Activated CD4-positive, CD25-positive, alpha-beta regulatory T cell treated with anti-CD3 and anti-CD28 coated beads, Interleukin-2, amount 50 U/mL, for 24 hours (primary cell): Measurements from ENCODE around the gene WDFY4.
A peak's percentile ranks its signal among the peaks of the same experiment; 100 is the strongest.
"Not testable (repeated sequence)": the region's sequence is repeated elsewhere in the genome, so short reads cannot be mapped to it uniquely, and the experiment has no call there.

ENCODE experiments used
- ATAC-seq, 2 donors: fragments of 150-1000 bp; cut with Tn5 transposase; one replicate each; pipeline ENCODE4 v1.10.0; 2021; ENCODE audit warnings: mild to moderate bottlenecking in 1 of 2, moderate library complexity in 1 of 2

WDFY4 gene

GRCh38 chr10:48684792-48685623 is at the start of gene WDFY4:
Gene WDFY4 (plus strand): TSS chr10:48684873. CDS start chr10:48709733, 24,860 bp downstream.
- ATAC-seq = peak; percentile 26 to 51

- ATAC-seq = no peak
Measured at GRCh38 chr10:48634984-48635557, 49.6 kb upstream of the WDFY4 start.

- no peak for ATAC-seq
Measured at GRCh38 chr10:48636231-48636630, 48.4 kb upstream of the WDFY4 start.

GRCh38 chr10:48636901-48637300 is 47.8 kb upstream of the WDFY4 start:
- no peak for ATAC-seq

- ATAC-seq = no peak
Measured at GRCh38 chr10:48638158-48638557, 46.5 kb upstream of the WDFY4 start.

GRCh38 chr10:48638739-48639527 is 45.7 kb upstream of the WDFY4 start:
- ATAC-seq = no peak

- ATAC-seq = no peak
Measured at GRCh38 chr10:48639632-48640031, 45.0 kb upstream of the WDFY4 start.

- no peak for ATAC-seq
Measured at GRCh38 chr10:48640326-48640725, 44.3 kb upstream of the WDFY4 start.

GRCh38 chr10:48641099-48641690 is 43.5 kb upstream of the WDFY4 start:
- ATAC-seq = not testable (repeated sequence)

- no peak for ATAC-seq
Measured at GRCh38 chr10:48645600-48645999, 39.1 kb upstream of the WDFY4 start.

GRCh38 chr10:48647073-48647472 is 37.6 kb upstream of the WDFY4 start:
- not testable (repeated sequence) for ATAC-seq

GRCh38 chr10:48648172-48648942 is 36.3 kb upstream of the WDFY4 start:
- ATAC-seq = no peak

- ATAC-seq = no peak
Measured at GRCh38 chr10:48649349-48649944, 35.2 kb upstream of the WDFY4 start.

- ATAC-seq = no peak
Measured at GRCh38 chr10:48651293-48651692, 33.4 kb upstream of the WDFY4 start.

GRCh38 chr10:48651839-48652238 is 32.8 kb upstream of the WDFY4 start:
- ATAC-seq = no peak

GRCh38 chr10:48652344-48652743 is 32.3 kb upstream of the WDFY4 start:
- no peak for ATAC-seq

GRCh38 chr10:48653347-48653746 is 31.3 kb upstream of the WDFY4 start:
- no peak for ATAC-seq

GRCh38 chr10:48653944-48654698 is 30.6 kb upstream of the WDFY4 start:
- ATAC-seq = no peak

GRCh38 chr10:48655411-48656240 is 29.0 kb upstream of the WDFY4 start:
- ATAC-seq = peak; percentile 3 to 7
